Head of caudate nucleus (tissue), 42 donors: ENCODE results near the gene GPR3.

Experiments used
- DNase-seq, 42 donors: peaks; one replicate each; pipeline versions ENCODE4 v3.0.0 to v3.0.0-alpha.2; 2020 to 2021; ENCODE audit warnings: mixed read lengths in 7 of 42
- intact Hi-C: fragments of 100-400 bp; cut with DNase I; formaldehyde crosslinking; loops from one replicate; pipeline ENCODE4 v1.15.0; 2022

The GPR3 gene

GRCh38 chr1:27436204-27437159 lies 44.1 kb downstream of the GPR3 start:
- DNase-seq, result no peak
- intact Hi-C loops, result no loop called here

- no peak for DNase-seq
- intact Hi-C loops, result no loop called here
These were observed 46.2 kb downstream of the GPR3 start for GRCh38 chr1:27438621-27439061.

GRCh38 chr1:27439150-27439549 lies 46.7 kb downstream of the GPR3 start:
- DNase-seq, result no peak
- intact Hi-C loops, result no loop called here

GRCh38 chr1:27444632-27445031 lies 52.2 kb downstream of the GPR3 start:
- DNase-seq, result no peak
- intact Hi-C loops, result no loop called here
